Measurements from ENCODE around the gene ATG3. TPM values are rescaled to one million over a fixed set of nuclear protein-coding genes. Genes with fewer than 3 reads are reported as not detected.

The ATG3 gene
- total RNA-seq, 1 experiment from 2014 or later, result 117 TPM

DNA sequence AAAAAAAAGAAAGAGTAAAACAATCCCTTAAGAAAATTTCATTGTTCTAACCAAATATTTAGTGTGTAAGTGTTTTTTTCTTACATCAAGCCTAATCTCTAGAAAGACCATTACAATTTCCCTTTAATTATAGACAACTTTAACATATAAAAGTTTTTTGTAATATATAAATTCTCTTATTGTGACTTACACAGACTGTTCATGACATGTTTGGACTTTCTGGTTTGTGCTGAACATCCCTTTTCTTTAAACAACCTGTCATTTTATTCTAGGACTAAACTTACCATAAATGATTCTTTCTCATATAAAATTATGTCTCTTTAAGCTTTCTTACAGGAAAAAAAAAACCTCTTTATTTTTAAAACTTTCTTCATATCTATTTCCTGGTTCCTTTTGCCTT, 49.4 kb downstream of the ATG3 start:
- H3K9ac ChIP-seq (ENCODE audit: low read length), result no peak overlapping the region
- DNase-seq (no peak), ATAC-seq (no peak)
- no TSS peak for BruUV-seq (replicated peaks)
- no peaks in the 10 kb centered on the region for H3K36me3 ChIP-seq (ENCODE audit: low read depth, low read length)
- intact Hi-C loops (cut with micrococcal nuclease), result no loop called here
- no peaks in the 10 kb centered on the region for H3F3A ChIP-seq (ENCODE audit: low read length, unreplicated experiment)
- H3K79me2 ChIP-seq (ENCODE audit: low read length), result no peaks in the 10 kb centered on the region
- H3K27me3 ChIP-seq (ENCODE audit: low read length), result no peaks in the 10 kb centered on the region
- ChIA-PET POLR2A (ENCODE audit: unreplicated experiment) (no interaction called here), CTCF (no interaction called here)
- no peak overlapping the region for H3K4me3 ChIP-seq (ENCODE audit: low read length)
- no peak overlapping the region for H3K4me2 ChIP-seq (ENCODE audit: low read length)
- H2AFZ ChIP-seq (ENCODE audit: low read length), result no peak overlapping the region
- H3K4me1 ChIP-seq (ENCODE audit: insufficient read depth, low read length), result no peaks in the 10 kb centered on the region
- no peak for TF ChIP-seq EZH2 (IDR thresholded peaks at IDR 0.05; ENCODE audit: low read length, unreplicated experiment)
- TF ChIP-seq, protein P1, sequence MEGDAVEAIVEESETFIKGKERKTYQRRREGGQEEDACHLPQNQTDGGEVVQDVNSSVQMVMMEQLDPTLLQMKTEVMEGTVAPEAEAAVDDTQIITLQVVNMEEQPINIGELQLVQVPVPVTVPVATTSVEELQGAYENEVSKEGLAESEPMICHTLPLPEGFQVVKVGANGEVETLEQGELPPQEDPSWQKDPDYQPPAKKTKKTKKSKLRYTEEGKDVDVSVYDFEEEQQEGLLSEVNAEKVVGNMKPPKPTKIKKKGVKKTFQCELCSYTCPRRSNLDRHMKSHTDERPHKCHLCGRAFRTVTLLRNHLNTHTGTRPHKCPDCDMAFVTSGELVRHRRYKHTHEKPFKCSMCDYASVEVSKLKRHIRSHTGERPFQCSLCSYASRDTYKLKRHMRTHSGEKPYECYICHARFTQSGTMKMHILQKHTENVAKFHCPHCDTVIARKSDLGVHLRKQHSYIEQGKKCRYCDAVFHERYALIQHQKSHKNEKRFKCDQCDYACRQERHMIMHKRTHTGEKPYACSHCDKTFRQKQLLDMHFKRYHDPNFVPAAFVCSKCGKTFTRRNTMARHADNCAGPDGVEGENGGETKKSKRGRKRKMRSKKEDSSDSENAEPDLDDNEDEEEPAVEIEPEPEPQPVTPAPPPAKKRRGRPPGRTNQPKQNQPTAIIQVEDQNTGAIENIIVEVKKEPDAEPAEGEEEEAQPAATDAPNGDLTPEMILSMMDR (conservative IDR thresholded peaks at IDR 0.05; ENCODE audit: low read depth, low read length), result no peak
- no peak for TF ChIP-seq EZH2phosphoT487 (IDR thresholded peaks at IDR 0.05; ENCODE audit: borderline replicate concordance, low read length)
- H3K27ac ChIP-seq (ENCODE audit: low read length), result no peak overlapping the region
- H3K9me2 ChIP-seq (replicated peaks; ENCODE audit: low read length), result no peaks in the 10 kb centered on the region
- 0 out of 2 replicates have a peak, but pooled peaks cover 11% of the 10 kb centered on the region for H3K9me3 ChIP-seq (ENCODE audit: low read length)
- no peaks in the 10 kb centered on the region for H4K20me1 ChIP-seq (ENCODE audit: low read length)

DNA sequence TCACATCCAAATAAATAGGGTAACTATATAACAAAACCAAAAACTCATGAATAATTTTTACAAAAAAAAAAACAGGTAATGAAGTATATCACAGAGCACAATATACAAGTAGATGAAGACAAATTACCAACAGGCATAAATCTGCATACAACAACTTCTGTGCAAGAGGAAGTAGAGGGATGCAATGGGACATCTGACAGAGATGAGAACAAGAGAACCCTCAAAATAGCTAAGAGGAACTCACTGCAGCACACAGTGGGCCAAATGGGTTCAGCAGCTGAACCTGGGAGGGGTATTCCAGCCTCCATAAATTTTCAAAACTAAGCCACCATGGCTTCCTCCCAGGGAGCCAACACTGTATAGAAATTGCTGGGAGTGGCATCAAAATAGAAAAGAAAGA, 52.9 kb downstream of the ATG3 start:
- BruUV-seq (replicated peaks), result no TSS peak
- no peak for ATAC-seq
- H4K20me1 ChIP-seq (ENCODE audit: low read length), result no peaks in the 10 kb centered on the region
- H3K9me2 ChIP-seq (replicated peaks; ENCODE audit: low read length), result no peaks in the 10 kb centered on the region
- POLR2A ChIA-PET (ENCODE audit: unreplicated experiment), result no interaction called here
- TF ChIP-seq EZH2phosphoT487 (IDR thresholded peaks at IDR 0.05; ENCODE audit: borderline replicate concordance, low read length), result no peak
- TF ChIP-seq EZH2 (IDR thresholded peaks at IDR 0.05; ENCODE audit: low read length, unreplicated experiment), result no peak
- TF ChIP-seq, protein P1 (conservative IDR thresholded peaks at IDR 0.05; ENCODE audit: low read depth, low read length), result no peak
- H3K79me2 ChIP-seq (ENCODE audit: low read length), result no peaks in the 10 kb centered on the region
- CTCF ChIA-PET, result no interaction called here
- 0 out of 2 replicates have a peak, but pooled peaks cover 11% of the 10 kb centered on the region for H3K9me3 ChIP-seq (ENCODE audit: low read length)
- H3F3A ChIP-seq (ENCODE audit: low read length, unreplicated experiment), result no peaks in the 10 kb centered on the region
- no peak for DNase-seq
- intact Hi-C loops (cut with micrococcal nuclease), result no loop called here
- no peak overlapping the region for H3K4me2 ChIP-seq (ENCODE audit: low read length)
- H3K4me3 ChIP-seq (ENCODE audit: low read length), result no peak overlapping the region
- peaks cover 13% of the 10 kb centered on the region; the same call in 1 of the 2 replicates for H3K27me3 ChIP-seq (ENCODE audit: low read length)
- H3K4me1 ChIP-seq (ENCODE audit: insufficient read depth, low read length), result no peaks in the 10 kb centered on the region
- no peak overlapping the region for H2AFZ ChIP-seq (ENCODE audit: low read length)
- H3K9ac ChIP-seq (ENCODE audit: low read length), result no peak overlapping the region
- no peak overlapping the region for H3K27ac ChIP-seq (ENCODE audit: low read length)
- no peaks in the 10 kb centered on the region for H3K36me3 ChIP-seq (ENCODE audit: low read depth, low read length)

DNA sequence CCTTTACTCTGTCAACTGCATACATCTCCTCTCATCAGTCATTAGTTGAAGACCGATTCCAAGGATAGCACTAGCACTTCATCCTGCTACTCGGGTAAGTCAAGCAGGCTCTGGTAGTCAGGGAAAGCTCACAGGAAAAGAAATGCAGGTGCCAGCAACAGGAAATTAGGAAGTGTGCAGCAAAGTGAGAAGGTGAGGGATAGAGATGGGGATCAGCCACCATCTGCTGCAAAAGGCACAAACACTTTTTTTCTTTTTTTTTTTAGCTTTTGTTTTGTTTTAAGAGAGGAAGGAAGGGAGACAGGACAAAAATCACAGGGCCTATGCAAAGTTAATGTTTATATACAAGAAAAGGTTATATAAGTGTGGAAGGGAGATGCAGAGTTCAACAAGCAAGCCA, 53.5 kb downstream of the ATG3 start:
- TF ChIP-seq EZH2phosphoT487 (IDR thresholded peaks at IDR 0.05; ENCODE audit: borderline replicate concordance, low read length), result no peak
- no peak for TF ChIP-seq EZH2 (IDR thresholded peaks at IDR 0.05; ENCODE audit: low read length, unreplicated experiment)
- TF ChIP-seq, protein P1 (conservative IDR thresholded peaks at IDR 0.05; ENCODE audit: low read depth, low read length), result no peak
- Histone ChIP-seq H3K9me3 (ENCODE audit: low read length) (0 out of 2 replicates have a peak, but pooled peaks cover 9% of the 10 kb centered on the region), H3K27me3 (ENCODE audit: low read length) (peaks cover 17% of the 10 kb centered on the region; the same call in 1 of the 2 replicates), H3K4me1 (ENCODE audit: insufficient read depth, low read length) (no peaks in the 10 kb centered on the region), H3K4me3 (ENCODE audit: low read length) (no peak overlapping the region), H4K20me1 (ENCODE audit: low read length) (no peaks in the 10 kb centered on the region), H3F3A (ENCODE audit: low read length, unreplicated experiment) (no peaks in the 10 kb centered on the region), H3K36me3 (ENCODE audit: low read depth, low read length) (no peaks in the 10 kb centered on the region), H3K9me2 (replicated peaks; ENCODE audit: low read length) (no peaks in the 10 kb centered on the region), H3K9ac (ENCODE audit: low read length) (no peak overlapping the region), H2AFZ (ENCODE audit: low read length) (no peak overlapping the region), H3K27ac (ENCODE audit: low read length) (no peak overlapping the region), H3K79me2 (ENCODE audit: low read length) (no peaks in the 10 kb centered on the region), H3K4me2 (ENCODE audit: low read length) (no peak overlapping the region)
- no peak for ATAC-seq
- intact Hi-C loops (cut with micrococcal nuclease), result no loop called here
- no peak for DNase-seq
- no TSS peak for BruUV-seq (replicated peaks)
- ChIA-PET POLR2A (ENCODE audit: unreplicated experiment) (no interaction called here), CTCF (no interaction called here)

Data from PC-3 (cell line).